ENCODE data around the gene PRKX.
"Not testable (repeated sequence)": the region's sequence is repeated elsewhere in the genome, so short reads cannot be mapped to it uniquely, and the experiment has no call there.

Gene PRKX

DNA sequence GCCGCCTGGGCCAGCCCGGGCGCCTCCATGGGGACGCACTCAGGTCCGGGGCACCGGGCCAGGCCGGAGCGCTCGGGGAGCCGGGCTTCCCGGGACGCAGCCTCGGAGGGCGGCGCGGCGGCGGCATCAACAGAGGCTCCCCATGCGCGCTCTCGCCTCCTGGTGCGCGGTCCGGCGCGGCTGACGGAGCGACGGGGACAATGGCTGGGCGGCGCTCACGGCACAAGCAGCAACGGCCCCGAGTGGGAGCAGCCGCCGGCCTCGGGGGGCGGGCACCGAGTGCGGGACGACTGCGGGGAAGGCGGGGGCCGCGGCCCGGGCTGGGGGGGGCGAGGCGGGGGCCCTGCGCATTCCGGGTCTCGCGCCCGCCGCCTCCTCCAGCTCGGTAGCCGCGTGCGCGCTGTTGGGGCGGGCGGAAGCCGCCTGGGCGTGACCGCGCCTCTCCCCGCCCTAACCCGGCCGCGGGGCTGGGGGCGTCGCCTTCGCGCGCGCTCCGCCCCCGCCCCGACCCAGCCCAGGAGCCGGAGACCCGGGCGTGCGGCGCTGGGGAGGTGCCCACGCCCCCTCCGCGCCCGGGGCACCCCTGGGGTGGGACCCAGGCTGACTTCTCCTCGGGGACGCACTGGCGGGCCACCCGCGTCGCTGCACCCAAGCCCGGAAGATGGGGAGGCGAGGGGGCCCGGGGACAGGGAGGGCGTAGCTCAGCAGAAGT is at the start of gene PRKX:
TSS of gene PRKX (minus strand) at position 425 of the 712 bp plus-strand sequence. CDS start at position 29, 396 bp downstream.
- no peak for TF ChIP-seq CTCF (IDR thresholded peaks at IDR 0.05; ENCODE audit: borderline replicate concordance, insufficient read depth, low read depth, low read length)
- H3K4me3 ChIP-seq (ENCODE audit: low read depth, low read length): peak within 1 kb of the TSS; percentile 94

DNA sequence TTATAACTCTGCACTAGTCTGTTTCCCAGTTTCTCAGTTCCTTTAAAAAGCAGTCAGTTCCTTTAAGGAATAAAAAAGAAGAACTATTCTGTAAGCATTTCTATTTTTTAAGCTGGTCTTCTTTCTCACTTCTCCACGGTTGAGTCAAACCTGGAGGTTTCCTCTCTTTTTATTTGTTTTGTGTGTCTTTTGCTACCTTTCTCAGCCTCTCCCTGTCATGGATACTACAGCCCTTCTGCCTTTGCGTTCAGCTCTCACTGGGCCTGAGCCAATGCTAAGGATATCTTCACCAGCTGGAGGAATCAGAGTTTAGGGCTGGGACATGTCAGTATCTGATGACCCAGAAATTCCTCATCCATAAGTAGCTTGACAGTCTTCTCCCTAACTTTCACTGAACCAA is 49.7 kb upstream of the PRKX start:
- no peak overlapping the region for H3K4me3 ChIP-seq (ENCODE audit: low read depth, low read length)
- no peak for TF ChIP-seq CTCF (IDR thresholded peaks at IDR 0.05; ENCODE audit: borderline replicate concordance, insufficient read depth, low read depth, low read length)

DNA sequence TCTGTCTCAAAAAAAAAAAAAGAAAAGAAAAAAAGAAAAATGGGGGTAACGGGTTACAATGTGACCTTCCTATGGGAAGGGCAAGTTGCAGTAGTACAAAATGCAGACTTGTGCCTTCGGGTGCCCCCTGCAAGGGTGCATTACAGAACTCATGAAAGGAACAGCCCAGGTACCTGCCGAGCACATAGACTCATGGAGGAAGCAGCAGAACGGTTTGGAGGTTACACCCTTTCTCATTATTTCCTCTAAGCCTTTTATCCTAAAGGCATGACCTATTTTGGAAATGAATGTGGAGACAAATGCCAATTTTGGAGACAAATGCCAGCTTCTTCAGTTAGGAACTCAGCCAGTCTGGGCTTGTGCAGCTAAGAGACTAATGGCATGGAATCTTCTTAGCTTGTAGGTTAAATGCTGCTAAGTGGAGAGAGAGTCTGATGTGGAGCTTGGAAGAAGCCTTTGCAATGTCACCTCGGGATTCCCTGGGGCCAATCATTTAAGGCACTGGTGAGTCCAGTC is 44.1 kb upstream of the PRKX start:
- TF ChIP-seq CTCF (IDR thresholded peaks at IDR 0.05; ENCODE audit: borderline replicate concordance, insufficient read depth, low read depth, low read length): no peak
- H3K4me3 ChIP-seq (ENCODE audit: low read depth, low read length): no peak overlapping the region

GRCh38 chrX:3748052-3748559 is 34.7 kb upstream of the PRKX start:
- no peak for TF ChIP-seq CTCF (IDR thresholded peaks at IDR 0.05; ENCODE audit: borderline replicate concordance, insufficient read depth, low read depth, low read length)
- no peak overlapping the region for H3K4me3 ChIP-seq (ENCODE audit: low read depth, low read length)

DNA sequence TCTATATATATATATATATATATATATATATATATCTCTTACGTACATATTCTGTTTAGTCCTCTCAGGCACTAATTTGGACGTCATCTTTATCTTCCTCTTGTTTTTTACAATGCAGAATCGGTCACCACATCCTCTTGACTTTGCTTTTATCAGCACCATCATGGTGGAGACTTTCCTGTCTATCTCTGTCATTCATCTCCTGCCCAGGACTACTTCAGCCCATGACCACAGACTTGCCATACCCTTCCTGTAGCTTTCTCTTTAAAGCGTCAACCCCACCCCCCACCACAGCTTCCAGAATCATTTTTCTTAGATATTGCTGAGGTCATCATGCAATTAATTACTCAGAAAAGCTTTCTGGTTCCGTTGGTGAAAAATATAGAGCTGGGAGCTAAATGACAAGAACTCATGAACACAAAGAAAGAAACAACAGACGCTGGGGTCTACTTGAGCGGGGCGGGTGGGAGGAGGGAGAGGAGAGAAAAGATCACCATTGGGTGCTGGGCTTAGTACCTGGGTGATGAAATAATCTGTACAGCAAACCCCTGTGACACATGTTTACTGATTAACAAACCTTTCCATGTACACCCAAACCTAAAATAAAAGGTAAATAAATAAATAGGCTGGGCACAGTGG is 30.5 kb upstream of the PRKX start:
- no peak overlapping the region for H3K4me3 ChIP-seq (ENCODE audit: low read depth, low read length)
- TF ChIP-seq CTCF (IDR thresholded peaks at IDR 0.05; ENCODE audit: borderline replicate concordance, insufficient read depth, low read depth, low read length): no peak

DNA sequence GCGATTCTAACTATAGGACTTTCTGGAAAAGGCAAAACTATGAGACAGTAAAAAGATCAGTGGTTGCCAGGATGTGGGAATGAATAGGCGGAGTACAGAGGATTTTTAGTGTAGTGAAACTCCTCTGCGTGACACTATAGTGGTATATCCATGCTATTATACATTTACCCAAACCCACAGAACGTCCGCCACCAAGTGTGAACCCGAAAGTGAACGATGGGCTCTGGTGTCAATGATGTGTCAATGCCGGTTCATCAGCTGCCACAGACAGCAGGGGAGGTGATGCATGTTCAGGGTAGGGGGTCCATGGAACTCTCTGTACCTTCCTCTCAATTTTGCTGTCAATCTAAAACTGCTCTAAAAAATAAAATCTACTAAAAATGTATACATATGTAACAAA is 27.5 kb upstream of the PRKX start:
- H3K4me3 ChIP-seq (ENCODE audit: low read depth, low read length): not testable (repeated sequence)

DNA sequence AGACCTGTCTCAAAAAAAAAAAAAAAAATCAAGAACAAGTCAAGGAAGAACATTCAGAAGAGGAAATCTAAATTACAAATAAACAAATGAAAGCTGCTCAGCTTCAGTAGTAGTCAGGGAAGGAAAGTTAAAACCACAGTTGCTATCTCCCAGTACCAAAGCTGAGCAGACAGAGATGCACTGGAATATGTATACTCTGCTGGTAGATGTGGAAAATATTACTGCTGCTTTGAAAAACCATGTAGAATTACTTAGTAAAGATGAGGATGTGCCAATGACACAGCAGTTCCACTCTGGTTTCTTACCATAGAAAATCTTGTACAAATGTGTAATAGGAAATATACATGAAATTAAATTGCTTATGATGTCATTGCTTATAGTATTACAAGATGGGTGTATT is 25.1 kb upstream of the PRKX start:
- H3K4me3 ChIP-seq (ENCODE audit: low read depth, low read length): no peak overlapping the region
- TF ChIP-seq CTCF (IDR thresholded peaks at IDR 0.05; ENCODE audit: borderline replicate concordance, insufficient read depth, low read depth, low read length): no peak

- H3K4me3 ChIP-seq (ENCODE audit: low read depth, low read length): not testable (repeated sequence)
These were observed 23.1 kb upstream of the PRKX start for GRCh38 chrX:3736536-3736935.

GRCh38 chrX:3735891-3736290 is 22.4 kb upstream of the PRKX start:
- not testable (repeated sequence) for H3K4me3 ChIP-seq (ENCODE audit: low read depth, low read length)

- not testable (repeated sequence) for H3K4me3 ChIP-seq (ENCODE audit: low read depth, low read length)
These were observed 21.0 kb upstream of the PRKX start for GRCh38 chrX:3734456-3734855.

All from GM12875 (cell line).